Small intestine (tissue), 7 donors: Measurements from ENCODE around the gene CELA2B. TPM values are rescaled to one million over a fixed set of nuclear protein-coding genes. Genes with fewer than 3 reads are reported as not detected.
"Not testable (repeated sequence)": the region's sequence is repeated elsewhere in the genome, so short reads cannot be mapped to it uniquely, and the experiment has no call there.

ENCODE experiments used
- DNase-seq, 2 donors: peaks; one replicate each; pipeline versions ENCODE4 v3.0.0 to v3.0.0-alpha.2; 2013
- FAIRE-seq: peaks from 2 replicates; lab custom pipeline; 2012; peaks lifted over from hg19 to GRCh38; lab: Jason Lieb, UNC
- H3K27ac ChIP-seq, 3 donors: one replicate each; pipeline ENCODE4 v1.5.1; 2013; ENCODE audit warnings: low read length in 2 of 3, mild to moderate bottlenecking in 2 of 3, control low read depth in 1 of 3, inconsistent platforms in 1 of 3, low read depth in 1 of 3, moderate library complexity in 1 of 3
- H3K27me3 ChIP-seq, 3 donors: one replicate each; pipeline ENCODE4 v1.6.1; 2013; ENCODE audit warnings: low read length in 3 of 3, inconsistent platforms in 1 of 3; ENCODE audit not compliant: control insufficient read depth in 3 of 3, insufficient read depth in 3 of 3
- H3K36me3 ChIP-seq, 3 donors: one replicate each; pipeline ENCODE4 v1.6.1; 2013; ENCODE audit warnings: low read length in 3 of 3, inconsistent platforms in 1 of 3, low read depth in 1 of 3, mild to moderate bottlenecking in 1 of 3, moderate library complexity in 1 of 3; ENCODE audit not compliant: control insufficient read depth in 3 of 3, insufficient read depth in 2 of 3
- H3K4me1 ChIP-seq, 3 donors: one replicate each; pipeline ENCODE4 v1.6.1; 2013; ENCODE audit warnings: low read length in 2 of 3, inconsistent platforms in 1 of 3, low read depth in 1 of 3, mild to moderate bottlenecking in 1 of 3, moderate library complexity in 1 of 3; ENCODE audit not compliant: control insufficient read depth in 3 of 3, insufficient read depth in 2 of 3
- H3K4me3 ChIP-seq, 3 donors: one replicate each; pipeline ENCODE4 v1.5.1; 2013; ENCODE audit warnings: low read length in 3 of 3, control low read depth in 1 of 3, inconsistent platforms in 1 of 3, low read depth in 1 of 3, mild to moderate bottlenecking in 1 of 3, moderate library complexity in 1 of 3
- H3K9me3 ChIP-seq, 2 donors: one replicate each; pipeline ENCODE4 v1.6.1; 2013; ENCODE audit warnings: low read depth in 1 of 2, low read length in 1 of 2; ENCODE audit not compliant: control insufficient read depth in 2 of 2, insufficient read depth in 1 of 2
- WGBS, 3 donors: extraction: QIAGEN DNeasy Blood & Tissue Kit; methylation state at CpG; one replicate each; pipeline ENCODE4 v1.1.7; 2013; 5-methylcytosine and 5-hydroxymethylcytosine counted together
- polyA plus RNA-seq, 4 donors: library from polyadenylated mRNA; stranded (reverse) in 3 of 4; unstranded in 1 of 4; fragments of 200-250 nt in 3 of 4; fragments of 120-200 nt in 1 of 4; gene quantifications; one replicate each; pipeline versions ENCODE4 v1.2.1 to v1.2.3, GENCODE V29; 2013
- donor health status: healthy with polysubstance abuse.
- donor health status: control.
- donor health status: control.
- donor health status: Bipolar disorder and iron deficiency.
- donor health status: healthy.

The CELA2B gene
- polyA plus RNA-seq, 4 donors = not detected

DNA sequence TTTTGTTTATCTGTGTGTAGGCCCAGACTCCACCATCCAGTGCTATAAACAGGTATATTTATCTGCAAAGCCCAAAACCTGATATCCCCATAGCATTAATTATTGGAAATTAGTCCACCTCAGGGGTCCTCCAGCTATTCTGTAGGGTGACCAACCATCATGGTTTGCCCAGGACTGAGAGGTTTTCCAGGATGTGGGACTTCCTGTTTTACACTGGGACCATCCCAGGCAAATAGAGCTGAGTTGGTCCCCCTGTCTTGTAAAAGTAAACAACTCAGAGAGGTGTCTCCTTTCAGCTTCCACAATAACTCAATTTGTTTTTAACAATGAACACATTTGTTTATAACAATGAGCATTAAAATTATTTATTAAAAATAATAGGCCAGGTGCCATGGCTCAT lies 7.8 kb upstream of the CELA2B start:
- Histone ChIP-seq H3K27ac (no peak overlapping the region), H3K36me3 (no peaks in the 10 kb centered on the region), H3K9me3 (no peaks in the 10 kb centered on the region), H3K4me3 (no peak overlapping the region), H3K27me3 (no peaks in the 10 kb centered on the region), H3K4me1 (peaks cover 0 to 9% (median 0%) of the 10 kb centered on the region in 3 donors)
- no peak for FAIRE-seq
- no peak for DNase-seq

- WGBS, 3 donors = 39 to 57% (median 45%) methylated on average over 3 of the region's 3 CpGs
- Histone ChIP-seq H3K4me3 (no peak overlapping the region), H3K4me1 (peaks cover 0 to 4% (median 0%) of the 10 kb centered on the region in 3 donors), H3K9me3 (no peaks in the 10 kb centered on the region), H3K27me3 (no peaks in the 10 kb centered on the region), H3K36me3 (no peaks in the 10 kb centered on the region), H3K27ac (no peak overlapping the region)
- FAIRE-seq = no peak
- DNase-seq = no peak
Measured at GRCh38 chr1:15469361-15469760, 6.5 kb upstream of the CELA2B start.

DNA sequence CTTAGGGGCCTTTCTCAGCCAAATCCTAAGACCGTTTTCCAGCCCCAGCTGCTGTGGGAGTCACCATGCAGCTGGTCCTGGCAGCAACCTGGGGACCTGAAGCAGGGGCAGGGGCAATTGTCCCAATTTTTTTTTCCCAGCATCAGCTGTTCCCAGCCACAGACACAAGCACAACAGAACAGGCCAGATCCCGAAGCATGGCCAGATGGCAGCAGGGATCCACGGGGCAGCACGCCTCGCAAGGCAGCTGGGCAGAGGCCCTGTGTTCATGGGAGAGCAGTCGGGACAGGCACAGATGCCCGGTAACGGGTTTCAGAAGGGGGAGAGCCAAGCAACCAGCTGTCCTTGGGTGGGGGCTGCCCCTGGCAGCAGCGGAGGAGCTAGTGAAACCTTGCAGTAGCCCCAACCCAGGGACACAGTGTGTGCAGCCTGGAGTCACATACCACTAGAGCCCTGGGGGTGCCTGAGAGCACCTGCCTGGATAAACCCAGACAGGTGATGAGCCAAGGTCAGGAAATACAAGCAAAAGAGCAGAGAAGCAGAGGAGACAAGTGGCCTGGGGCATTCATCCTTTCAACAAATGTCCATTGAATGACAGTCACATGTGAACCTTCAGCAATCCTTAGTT lies 6.0 kb upstream of the CELA2B start:
- H3K4me1 ChIP-seq, H3K27ac ChIP-seq, FAIRE-seq, H3K36me3 ChIP-seq, H3K4me3 ChIP-seq, H3K9me3 ChIP-seq, H3K27me3 ChIP-seq, DNase-seq: not testable (repeated sequence)
- WGBS, 3 donors = 78 to 90% (median 79%) methylated on average over 9 of the region's 9 CpGs

GRCh38 chr1:15471067-15471466 lies 4.8 kb upstream of the CELA2B start:
- not testable (repeated sequence) for H3K4me3 ChIP-seq, H3K4me1 ChIP-seq, DNase-seq, H3K27ac ChIP-seq, FAIRE-seq, H3K36me3 ChIP-seq, H3K27me3 ChIP-seq, H3K9me3 ChIP-seq
- 84 to 94% (median 88%) methylated on average over 5 of the region's 5 CpGs for WGBS, 3 donors

DNA sequence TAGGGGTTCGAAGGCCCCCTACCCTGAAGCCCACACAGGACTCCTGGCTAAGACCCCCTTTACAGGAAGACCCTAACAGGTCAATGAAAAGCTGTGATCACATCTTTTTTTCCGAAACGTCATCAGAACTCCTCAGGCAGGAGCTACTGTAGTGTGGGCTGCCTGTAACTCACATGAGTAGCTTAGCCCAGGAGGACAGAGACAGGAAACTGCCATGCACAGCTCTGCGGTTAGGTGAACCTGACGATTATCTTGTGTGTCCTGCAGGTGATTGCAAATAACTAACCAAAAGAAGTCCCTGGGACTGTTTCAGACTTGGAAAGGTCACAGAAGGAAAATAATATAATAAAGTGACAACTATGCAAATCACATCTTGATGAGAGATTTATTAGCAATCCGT lies 4.2 kb upstream of the CELA2B start:
- H3K27me3 ChIP-seq, H3K27ac ChIP-seq, H3K4me3 ChIP-seq, FAIRE-seq, H3K4me1 ChIP-seq, DNase-seq, H3K9me3 ChIP-seq, H3K36me3 ChIP-seq: not testable (repeated sequence)
- WGBS, 3 donors = 72 to 86% (median 80%) methylated on average over 6 of the region's 6 CpGs

DNA sequence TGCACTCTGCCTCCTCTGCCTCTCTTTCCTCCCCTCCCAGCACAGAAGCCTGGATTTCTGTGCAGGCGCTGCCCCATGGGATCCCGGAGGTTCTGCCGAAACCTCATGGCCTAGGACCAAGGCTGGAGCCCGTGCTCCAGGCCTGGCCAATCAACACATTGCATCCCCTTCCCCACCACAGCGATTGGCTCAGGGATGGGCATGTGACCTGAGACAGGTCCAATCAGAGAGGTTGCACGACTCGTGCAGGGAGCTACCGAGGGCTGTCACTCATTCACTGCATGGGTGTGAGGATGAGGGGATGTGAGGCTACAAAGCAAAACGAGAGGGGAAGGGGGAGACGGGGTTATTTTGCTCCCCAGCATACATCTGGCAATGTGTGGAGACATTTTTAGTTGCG lies 3.3 kb upstream of the CELA2B start:
- no peak overlapping the region for H3K27ac ChIP-seq
- H3K4me1 ChIP-seq = no peaks in the 10 kb centered on the region
- no peaks in the 10 kb centered on the region for H3K36me3 ChIP-seq
- WGBS, 3 donors = 76 to 89% (median 85%) methylated on average over 11 of the region's 11 CpGs
- FAIRE-seq = no peak
- no peaks in the 10 kb centered on the region for H3K27me3 ChIP-seq
- H3K4me3 ChIP-seq = no peak overlapping the region
- H3K9me3 ChIP-seq = no peaks in the 10 kb centered on the region
- no peak for DNase-seq

GRCh38 chr1:15476927-15477326 lies 1.0 kb downstream of the CELA2B start:
- H3K27me3 ChIP-seq = no peaks in the 10 kb centered on the region
- no peaks in the 10 kb centered on the region for H3K4me1 ChIP-seq
- no peaks in the 10 kb centered on the region for H3K36me3 ChIP-seq
- H3K27ac ChIP-seq = no peak overlapping the region
- WGBS, 3 donors = 85 to 94% (median 91%) methylated on average over 3 of the region's 3 CpGs
- no peaks in the 10 kb centered on the region for H3K9me3 ChIP-seq
- no peak for DNase-seq
- no peak overlapping the region for H3K4me3 ChIP-seq
- no peak for FAIRE-seq

DNA sequence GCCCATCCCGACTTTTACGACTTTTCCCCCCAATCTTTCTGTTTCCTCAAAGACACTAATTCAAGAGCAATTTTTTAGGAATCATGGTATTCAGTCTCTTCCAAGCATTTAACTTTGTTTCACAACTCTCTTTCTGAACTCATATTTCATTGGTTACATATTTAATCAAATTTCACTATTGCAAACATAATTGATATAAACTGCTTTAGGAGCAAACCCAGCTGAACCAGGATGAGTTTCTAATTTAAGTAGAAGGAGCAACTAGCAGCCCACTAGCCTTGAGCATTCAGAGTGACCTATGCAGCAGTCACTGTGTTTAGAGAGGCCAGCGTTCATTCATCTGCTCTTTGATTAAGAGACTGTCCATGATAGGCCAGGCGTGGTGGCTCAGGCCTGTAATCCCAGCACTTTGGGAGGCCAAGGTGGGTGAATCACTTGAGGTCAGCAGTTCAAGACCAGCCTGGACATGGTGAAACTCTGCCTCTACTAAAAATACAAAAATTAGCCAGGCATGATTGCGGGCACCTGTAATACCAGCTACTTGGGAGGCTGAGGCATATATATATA lies 1.8 kb downstream of the CELA2B start:
- FAIRE-seq (no peak), DNase-seq (no peak)
- no peaks in the 10 kb centered on the region for H3K27me3 ChIP-seq
- no peaks in the 10 kb centered on the region for H3K4me1 ChIP-seq
- peaks cover 0 to 2% (median 0%) of the 10 kb centered on the region in 3 donors for H3K36me3 ChIP-seq
- H3K4me3 ChIP-seq = no peak overlapping the region
- H3K9me3 ChIP-seq = no peaks in the 10 kb centered on the region
- no peak overlapping the region for H3K27ac ChIP-seq
- 75 to 78% (median 76%) methylated on average over 5 of the region's 5 CpGs for WGBS, 3 donors
